HEK293T (cell line): ENCODE results near the gene NR3C2.

Experiments
- CTCF ChIA-PET: fragments of 350-600 bp; formaldehyde crosslinking; extraction: SDS; loops from one replicate; lab custom pipeline; 2021; ENCODE audit warnings: antibody characterized with exemption, inconsistent platforms; lab: Yijun Ruan, JAX
- POLR2A ChIA-PET: fragments of 350-600 bp; formaldehyde crosslinking; extraction: SDS; loops from one replicate; lab custom pipeline; 2020; ENCODE audit warnings: antibody characterized with exemption, inconsistent platforms; lab: Yijun Ruan, JAX
- DNase-seq: peaks from one replicate; pipeline ENCODE4 v3.0.0; 2012; ENCODE audit warnings: mixed read lengths; ENCODE audit errors: extremely low spot score
- ARNT ChIP-seq: fragments of 450-650 bp; IDR thresholded peaks from 2 replicates; pipeline ENCODE4 v1.6.1; 2017; ENCODE audit warnings: mild to moderate bottlenecking
- BHLHE40 ChIP-seq: fragments of 450-650 bp; IDR thresholded peaks from 2 replicates; pipeline ENCODE4 v1.6.1; 2016; ENCODE audit warnings: mild to moderate bottlenecking, moderate library complexity, borderline replicate concordance
- CTBP1 ChIP-seq: fragments of 450-650 bp; IDR thresholded peaks from 2 replicates; pipeline ENCODE4 v1.6.1; 2016; ENCODE audit warnings: borderline replicate concordance
- ELF4 ChIP-seq: fragments of 450-650 bp; IDR thresholded peaks from 2 replicates; pipeline ENCODE4 v1.6.1; 2017; ENCODE audit warnings: antibody characterized with exemption
- FOXA1 ChIP-seq: fragments of 450-650 bp; IDR thresholded peaks from 2 replicates; pipeline ENCODE4 v1.6.1; 2016; ENCODE audit warnings: mild to moderate bottlenecking
- FOXK2 ChIP-seq: fragments of 450-650 bp; IDR thresholded peaks from 2 replicates; pipeline ENCODE4 v1.6.1; 2016; ENCODE audit warnings: mild to moderate bottlenecking
- FOXM1 ChIP-seq: fragments of 450-650 bp; IDR thresholded peaks from 2 replicates; pipeline ENCODE4 v1.6.1; 2017; ENCODE audit warnings: mild to moderate bottlenecking, borderline replicate concordance
- HDGF ChIP-seq: fragments of 450-650 bp; IDR thresholded peaks from 2 replicates; pipeline ENCODE4 v1.6.1; 2017; ENCODE audit warnings: antibody characterized with exemption, borderline replicate concordance
- L3MBTL2 ChIP-seq: fragments of 450-650 bp; conservative IDR thresholded peaks from 2 replicates; pipeline ENCODE4 v1.6.1; 2016; ENCODE audit warnings: mild to moderate bottlenecking
- LEF1 ChIP-seq: fragments of 450-650 bp; IDR thresholded peaks from 2 replicates; pipeline ENCODE4 v1.6.1; 2017; ENCODE audit warnings: mild to moderate bottlenecking, borderline replicate concordance
- NFRKB ChIP-seq: fragments of 450-650 bp; IDR thresholded peaks from 2 replicates; pipeline ENCODE4 v1.6.1; 2016; ENCODE audit warnings: mild to moderate bottlenecking, moderate library complexity
- PKNOX1 ChIP-seq: fragments of 450-650 bp; IDR thresholded peaks from 2 replicates; pipeline ENCODE4 v1.6.1; 2016
- SP1 ChIP-seq: fragments of 450-650 bp; IDR thresholded peaks from 2 replicates; pipeline ENCODE4 v1.6.1; 2017
- SUZ12 ChIP-seq: fragments of 450-650 bp; IDR thresholded peaks from 2 replicates; pipeline ENCODE4 v1.6.1; 2016; ENCODE audit warnings: mild to moderate bottlenecking
- TARDBP ChIP-seq: fragments of 450-650 bp; IDR thresholded peaks from 2 replicates; pipeline ENCODE4 v1.6.1; 2016
- ZNF384 ChIP-seq: fragments of 450-650 bp; IDR thresholded peaks from 2 replicates; pipeline ENCODE4 v1.6.1; 2016

The NR3C2 gene

GRCh38 chr4:148344941-148345340 lies 97.3 kb downstream of the NR3C2 start:
- DNase-seq: no peak
- ChIA-PET CTCF (no interaction called here), POLR2A (no interaction called here)
- no peak for TF ChIP-seq FOXA1
- no peak for TF ChIP-seq FOXM1
- no peak for TF ChIP-seq SP1
- no peak for TF ChIP-seq HDGF
- no peak for TF ChIP-seq PKNOX1
- TF ChIP-seq NFRKB: no peak
- TF ChIP-seq TARDBP: no peak
- TF ChIP-seq L3MBTL2: no peak
- TF ChIP-seq ELF4: no peak
- TF ChIP-seq LEF1: no peak
- TF ChIP-seq ZNF384: no peak

GRCh38 chr4:148344352-148344751 lies 97.9 kb downstream of the NR3C2 start:
- no peak for TF ChIP-seq FOXA1
- no peak for TF ChIP-seq L3MBTL2
- TF ChIP-seq BHLHE40: no peak
- TF ChIP-seq SUZ12: no peak
- TF ChIP-seq HDGF: no peak
- no peak for TF ChIP-seq NFRKB
- no peak for TF ChIP-seq CTBP1
- no peak for TF ChIP-seq FOXK2
- no peak for TF ChIP-seq ELF4
- no peak for TF ChIP-seq SP1
- no peak for TF ChIP-seq ZNF384
- TF ChIP-seq LEF1: no peak
- no peak for TF ChIP-seq FOXM1
- TF ChIP-seq PKNOX1: no peak
- no peak for TF ChIP-seq ARNT
- POLR2A ChIA-PET: interaction anchor here (1.1 kb wide), 1 partner anchor 62 kb away, joined by 3 read pairs; no protein-coding TSS in a partner anchor
- CTCF ChIA-PET: no interaction called here

GRCh38 chr4:148341980-148342800 lies 100.0 kb downstream of the NR3C2 start:
- POLR2A ChIA-PET: no interaction called here
- TF ChIP-seq FOXA1: no peak
- CTCF ChIA-PET: interaction anchor here (0.6 kb wide), 1 partner anchor 279 kb away, joined by 3 read pairs; no protein-coding TSS in a partner anchor
- DNase-seq: no peak

More at GRCh38 chr4:148344352-148344751, 97.9 kb downstream of the NR3C2 start:
- DNase-seq: no peak

- DNase-seq: no peak
- ChIA-PET POLR2A (no interaction called here), CTCF (no interaction called here)
- TF ChIP-seq FOXA1 (no peak), NFRKB (no peak), LEF1 (no peak), SUZ12 (no peak), ARNT (no peak), FOXM1 (no peak), HDGF (no peak), FOXK2 (no peak), PKNOX1 (no peak), ZNF384 (no peak), SP1 (no peak)
Measured at GRCh38 chr4:148335133-148335532, 107.1 kb downstream of the NR3C2 start.

GRCh38 chr4:148333265-148333664 lies 108.9 kb downstream of the NR3C2 start:
- DNase-seq: no peak
- CTCF ChIA-PET: interaction anchor here (1.2 kb wide), 1 partner anchor 32 kb away, joined by 3 read pairs; no protein-coding TSS in a partner anchor
- TF ChIP-seq ZNF384 (no peak), BHLHE40 (no peak), HDGF (no peak), ELF4 (no peak), LEF1 (no peak), SP1 (no peak)
- POLR2A ChIA-PET: no interaction called here

- no peak for DNase-seq
- CTCF ChIA-PET: no interaction called here
- TF ChIP-seq NFRKB (no peak), SUZ12 (no peak), ELF4 (no peak), ARNT (no peak), CTBP1 (no peak), TARDBP (no peak), FOXK2 (no peak), ZNF384 (no peak), HDGF (no peak), FOXM1 (no peak), LEF1 (no peak), L3MBTL2 (no peak)
- POLR2A ChIA-PET: no interaction called here
Measured at GRCh38 chr4:148332486-148332885, 109.7 kb downstream of the NR3C2 start.
